GM12865 (cell line): ENCODE results near the gene RUNX3.
A peak's percentile ranks its signal among the peaks of the same experiment; 100 is the strongest.

Source experiments
- DNase-seq: peaks from one replicate; pipeline ENCODE4 v3.0.0; 2010; ENCODE audit warnings: low read depth
- H3K4me3 ChIP-seq: 2 replicates; pipeline ENCODE4 v1.5.1; 2011; ENCODE audit warnings: mild to moderate bottlenecking, low read depth, low read length, control low read depth
- CTCF ChIP-seq: IDR thresholded peaks from 2 replicates; pipeline ENCODE4 v1.5.1; 2011; ENCODE audit warnings: low read length, control low read depth, low read depth, inconsistent platforms; ENCODE audit not compliant: insufficient read depth; ENCODE audit errors: missing control alignments

RUNX3 gene

GRCh38 chr1:24903011-24903461 lies 27.0 kb downstream of the RUNX3 start:
- no peak for TF ChIP-seq CTCF
- peak; percentile 25 for DNase-seq
- H3K4me3 ChIP-seq, result no peak overlapping the region

- no peak for TF ChIP-seq CTCF
- no peak overlapping the region for H3K4me3 ChIP-seq
- peak; percentile 10 for DNase-seq
These were observed 27.6 kb downstream of the RUNX3 start for GRCh38 chr1:24902471-24902891.

- no peak for TF ChIP-seq CTCF
- no peak overlapping the region for H3K4me3 ChIP-seq
- DNase-seq, result peak; percentile 21
These were observed 28.1 kb downstream of the RUNX3 start for GRCh38 chr1:24901791-24902470.

- peak; percentile 65 for DNase-seq
- no peak for TF ChIP-seq CTCF
- no peak overlapping the region for H3K4me3 ChIP-seq
These were observed 28.9 kb downstream of the RUNX3 start for GRCh38 chr1:24900985-24901781.

GRCh38 chr1:24900486-24900849 lies 29.6 kb downstream of the RUNX3 start:
- peak; percentile 59 for DNase-seq
- no peak overlapping the region for H3K4me3 ChIP-seq
- no peak for TF ChIP-seq CTCF

- no peak for TF ChIP-seq CTCF
- no peak overlapping the region for H3K4me3 ChIP-seq
- peak; percentile 65 for DNase-seq
These were observed 30.2 kb downstream of the RUNX3 start for GRCh38 chr1:24899581-24900485.
